HL-60 (cell line): ENCODE results near the gene PSMC4.

ENCODE experiments used
- GABPA ChIP-seq: IDR thresholded peaks from 2 replicates; pipeline ENCODE4 v1.6.1; 2012; ENCODE audit warnings: low read depth
- POLR2AphosphoS5 ChIP-seq: IDR thresholded peaks from 2 replicates; pipeline ENCODE4 v1.6.1; 2012; ENCODE audit warnings: low read depth
- SPI1 ChIP-seq: IDR thresholded peaks from 2 replicates; pipeline ENCODE4 v1.6.1; 2012; ENCODE audit warnings: low read depth, mild to moderate bottlenecking, borderline replicate concordance
- TF ChIP-seq, protein P1 (sequence below): IDR thresholded peaks from one replicate; pipeline ENCODE4 v1.5.1; 2011; ENCODE audit warnings: low read length, control low read depth, inconsistent platforms; ENCODE audit not compliant: insufficient read depth
- TF ChIP-seq, protein P2 (sequence below): IDR thresholded peaks from 2 replicates; pipeline ENCODE4 v1.6.1; 2012; ENCODE audit warnings: low read depth; ENCODE audit not compliant: insufficient replicate concordance

DNA sequence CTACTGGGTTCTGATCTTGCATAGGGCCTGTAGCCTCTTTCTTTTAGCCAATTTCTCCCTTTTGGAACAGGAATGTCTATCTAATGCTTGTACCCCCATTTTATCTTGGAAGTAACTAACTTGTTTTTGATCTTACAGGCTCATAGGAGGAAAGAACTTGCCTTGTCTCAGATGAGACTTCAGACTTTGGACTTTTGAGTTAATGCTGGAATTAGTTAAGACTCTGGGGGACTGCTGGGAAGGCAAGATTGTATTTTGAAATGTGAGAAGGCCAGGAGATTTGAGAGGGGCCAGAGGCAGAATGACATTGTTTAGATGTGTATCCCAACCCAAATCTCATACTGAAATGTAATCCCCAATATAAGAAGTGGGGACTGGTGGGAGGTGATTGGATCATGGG lies 23.4 kb downstream of the PSMC4 start:
- TF ChIP-seq, protein P1, sequence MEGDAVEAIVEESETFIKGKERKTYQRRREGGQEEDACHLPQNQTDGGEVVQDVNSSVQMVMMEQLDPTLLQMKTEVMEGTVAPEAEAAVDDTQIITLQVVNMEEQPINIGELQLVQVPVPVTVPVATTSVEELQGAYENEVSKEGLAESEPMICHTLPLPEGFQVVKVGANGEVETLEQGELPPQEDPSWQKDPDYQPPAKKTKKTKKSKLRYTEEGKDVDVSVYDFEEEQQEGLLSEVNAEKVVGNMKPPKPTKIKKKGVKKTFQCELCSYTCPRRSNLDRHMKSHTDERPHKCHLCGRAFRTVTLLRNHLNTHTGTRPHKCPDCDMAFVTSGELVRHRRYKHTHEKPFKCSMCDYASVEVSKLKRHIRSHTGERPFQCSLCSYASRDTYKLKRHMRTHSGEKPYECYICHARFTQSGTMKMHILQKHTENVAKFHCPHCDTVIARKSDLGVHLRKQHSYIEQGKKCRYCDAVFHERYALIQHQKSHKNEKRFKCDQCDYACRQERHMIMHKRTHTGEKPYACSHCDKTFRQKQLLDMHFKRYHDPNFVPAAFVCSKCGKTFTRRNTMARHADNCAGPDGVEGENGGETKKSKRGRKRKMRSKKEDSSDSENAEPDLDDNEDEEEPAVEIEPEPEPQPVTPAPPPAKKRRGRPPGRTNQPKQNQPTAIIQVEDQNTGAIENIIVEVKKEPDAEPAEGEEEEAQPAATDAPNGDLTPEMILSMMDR: no peak
- TF ChIP-seq GABPA: no peak
- TF ChIP-seq, protein P2, sequence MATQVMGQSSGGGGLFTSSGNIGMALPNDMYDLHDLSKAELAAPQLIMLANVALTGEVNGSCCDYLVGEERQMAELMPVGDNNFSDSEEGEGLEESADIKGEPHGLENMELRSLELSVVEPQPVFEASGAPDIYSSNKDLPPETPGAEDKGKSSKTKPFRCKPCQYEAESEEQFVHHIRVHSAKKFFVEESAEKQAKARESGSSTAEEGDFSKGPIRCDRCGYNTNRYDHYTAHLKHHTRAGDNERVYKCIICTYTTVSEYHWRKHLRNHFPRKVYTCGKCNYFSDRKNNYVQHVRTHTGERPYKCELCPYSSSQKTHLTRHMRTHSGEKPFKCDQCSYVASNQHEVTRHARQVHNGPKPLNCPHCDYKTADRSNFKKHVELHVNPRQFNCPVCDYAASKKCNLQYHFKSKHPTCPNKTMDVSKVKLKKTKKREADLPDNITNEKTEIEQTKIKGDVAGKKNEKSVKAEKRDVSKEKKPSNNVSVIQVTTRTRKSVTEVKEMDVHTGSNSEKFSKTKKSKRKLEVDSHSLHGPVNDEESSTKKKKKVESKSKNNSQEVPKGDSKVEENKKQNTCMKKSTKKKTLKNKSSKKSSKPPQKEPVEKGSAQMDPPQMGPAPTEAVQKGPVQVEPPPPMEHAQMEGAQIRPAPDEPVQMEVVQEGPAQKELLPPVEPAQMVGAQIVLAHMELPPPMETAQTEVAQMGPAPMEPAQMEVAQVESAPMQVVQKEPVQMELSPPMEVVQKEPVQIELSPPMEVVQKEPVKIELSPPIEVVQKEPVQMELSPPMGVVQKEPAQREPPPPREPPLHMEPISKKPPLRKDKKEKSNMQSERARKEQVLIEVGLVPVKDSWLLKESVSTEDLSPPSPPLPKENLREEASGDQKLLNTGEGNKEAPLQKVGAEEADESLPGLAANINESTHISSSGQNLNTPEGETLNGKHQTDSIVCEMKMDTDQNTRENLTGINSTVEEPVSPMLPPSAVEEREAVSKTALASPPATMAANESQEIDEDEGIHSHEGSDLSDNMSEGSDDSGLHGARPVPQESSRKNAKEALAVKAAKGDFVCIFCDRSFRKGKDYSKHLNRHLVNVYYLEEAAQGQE: no peak
- TF ChIP-seq POLR2AphosphoS5: no peak
- no peak for TF ChIP-seq SPI1
